HepG2 (cell line): Measurements from ENCODE around the gene OXLD1. TPM values are rescaled to one million over a fixed set of nuclear protein-coding genes. Genes with fewer than 3 reads are reported as not detected.

Source experiments
- ADNP ChIP-seq: sonication (generic); formaldehyde crosslinking; IDR thresholded peaks from 2 replicates; pipeline ENCODE4 v1.4.0; 2020; ENCODE audit warnings: missing genetic modification reagents
- ATAD3A ChIP-seq: sonication (generic); formaldehyde crosslinking; IDR thresholded peaks from 2 replicates; pipeline ENCODE4 v1.4.0; 2020; ENCODE audit warnings: missing genetic modification reagents
- CEBPZ ChIP-seq: IDR thresholded peaks from 2 replicates; pipeline ENCODE4 v1.6.1; 2012; ENCODE audit warnings: low read length, improper control_type of control experiment
- KAT2B ChIP-seq: fragments of 150-350 bp; IDR thresholded peaks from 2 replicates; pipeline ENCODE4 v1.6.1; 2014; ENCODE audit warnings: low read depth, low read length, borderline replicate concordance
- KDM6A ChIP-seq: IDR thresholded peaks from 2 replicates; pipeline ENCODE4 v1.6.1; 2016; ENCODE audit warnings: low read depth
- NFE2 ChIP-seq: sonication (generic); formaldehyde crosslinking; IDR thresholded peaks from 2 replicates; pipeline ENCODE4 v1.4.0; 2020; ENCODE audit warnings: missing genetic modification reagents
- PLRG1 ChIP-seq: fragments of 450-650 bp; conservative IDR thresholded peaks from 2 replicates; pipeline ENCODE4 v1.6.1; 2016
- SRSF9 ChIP-seq: fragments of 200-400 bp; formaldehyde crosslinking; IDR thresholded peaks from 2 replicates; pipeline ENCODE4 v1.6.1; 2018; ENCODE audit warnings: borderline replicate concordance, mild to moderate bottlenecking, low read depth, low read length; ENCODE audit not compliant: insufficient read depth, poor library complexity, severe bottlenecking
- THRA ChIP-seq: sonication (generic); formaldehyde crosslinking; IDR thresholded peaks from 2 replicates; pipeline ENCODE4 v1.4.0; 2020; ENCODE audit warnings: missing genetic modification reagents, borderline replicate concordance
- XBP1 ChIP-seq: sonication (generic); formaldehyde crosslinking; IDR thresholded peaks from 2 replicates; pipeline ENCODE4 v1.5.0; 2020; ENCODE audit warnings: missing genetic modification reagents
- ZBTB10 ChIP-seq: sonication (generic); formaldehyde crosslinking; IDR thresholded peaks from 2 replicates; pipeline ENCODE4 v1.4.0; 2020; ENCODE audit warnings: missing genetic modification reagents, borderline replicate concordance
- ZC3H4 ChIP-seq: sonication (generic); formaldehyde crosslinking; IDR thresholded peaks from 2 replicates; pipeline ENCODE4 v1.4.0; 2020; ENCODE audit warnings: missing genetic modification reagents, borderline replicate concordance
- ZFP62 ChIP-seq: sonication (generic); formaldehyde crosslinking; IDR thresholded peaks from 2 replicates; pipeline ENCODE4 v1.4.0; 2020; ENCODE audit warnings: missing genetic modification reagents
- ZMYM3 ChIP-seq: sonication (generic); formaldehyde crosslinking; IDR thresholded peaks from 2 replicates; pipeline ENCODE4 v1.5.1; 2020; ENCODE audit warnings: mild to moderate bottlenecking, missing genetic modification reagents
- ZNF207 ChIP-seq: fragments of 450-650 bp; IDR thresholded peaks from 2 replicates; pipeline ENCODE4 v1.6.1; 2016; ENCODE audit warnings: antibody characterized with exemption, borderline replicate concordance
- ZNF276 ChIP-seq: sonication (generic); formaldehyde crosslinking; IDR thresholded peaks from 2 replicates; pipeline ENCODE4 v1.4.0; 2020; ENCODE audit warnings: mild to moderate bottlenecking, low read depth, missing genetic modification reagents
- ZNF333 ChIP-seq: sonication (generic); formaldehyde crosslinking; IDR thresholded peaks from 2 replicates; pipeline ENCODE4 v1.4.0; 2020; ENCODE audit warnings: mild to moderate bottlenecking, missing genetic modification reagents, borderline replicate concordance
- ZNF383 ChIP-seq: sonication (generic); formaldehyde crosslinking; IDR thresholded peaks from 2 replicates; pipeline ENCODE4 v1.4.0; 2020; ENCODE audit warnings: missing genetic modification reagents, mild to moderate bottlenecking, borderline replicate concordance
- ZNF672 ChIP-seq: sonication (generic); formaldehyde crosslinking; IDR thresholded peaks from 2 replicates; pipeline ENCODE4 v1.8.1; 2022; ENCODE audit warnings: missing genetic modification reagents
- ZNF75D ChIP-seq: sonication (generic); formaldehyde crosslinking; IDR thresholded peaks from 2 replicates; pipeline ENCODE4 v1.8.1; 2023; ENCODE audit warnings: missing genetic modification reagents, mild to moderate bottlenecking, borderline replicate concordance
- polyA plus RNA-seq, 8 experiments: library from polyadenylated mRNA; depleted of rRNA in 3 of 8; stranded (reverse) in 7 of 8; unstranded in 1 of 8; fragments of >200 nt; fragmentation: Illumina TruSeq in 4 of 8; extraction: Trizol in 4 of 8; gene quantifications; 2 replicates each; pipeline versions ENCODE4 v1.2.1 to v1.2.3, GENCODE V29; 2011 to 2016; ENCODE audit warnings: low read depth in 4 of 8, missing spikeins in 1 of 8, mixed read lengths in 1 of 8; ENCODE audit not compliant: insufficient read depth in 1 of 8
- total RNA-seq, 5 experiments: library from RNA; depleted of rRNA; stranded (reverse); fragments of >200 nt; fragmentation: Illumina TruSeq; extraction: Trizol; gene quantifications; 2 replicates each; pipeline ENCODE4 v1.2.3, GENCODE V29; 2016; ENCODE audit warnings: low read depth in 1 of 5

Gene OXLD1
- total and polyA plus RNA-seq, 2 of the 13 experiments (the other 11 are each of a cell fraction or from before 2014, with no cell fraction given): 27.1 to 37.5 TPM

- TF ChIP-seq ZNF383 (CRISPR knock-in tag) (no peak), XBP1 (CRISPR knock-in tag) (no peak), ADNP (CRISPR knock-in tag) (no peak), KDM6A (CRISPR knock-in tag) (no peak; the same call in 1 of the 2 replicates), ZBTB10 (CRISPR knock-in tag) (peak; percentile 12; the same call in 1 of the 2 replicates), CEBPZ (no peak), NFE2 (CRISPR knock-in tag) (no peak), ZFP62 (no peak), ATAD3A (CRISPR knock-in tag) (no peak), ZNF75D (CRISPR knock-in tag) (no peak), ZNF672 (CRISPR knock-in tag) (0 out of 2 replicates have a peak, but pooled peaks have one; percentile 83), THRA (CRISPR knock-in tag) (no peak; the same call in 1 of the 2 replicates), ZNF207 (no peak), PLRG1 (no peak), ZNF276 (peak; percentile 84; the same call in 1 of the 2 replicates), SRSF9 (no peak), KAT2B (no peak), ZC3H4 (CRISPR knock-in tag) (no peak), ZMYM3 (CRISPR knock-in tag) (peak; percentile 82; the same call in 1 of the 2 replicates), ZNF333 (peak; percentile 7; the same call in 1 of the 2 replicates)
These were observed 47.4 kb upstream of the OXLD1 start (continued) for GRCh38 chr17:81713556-81714411.
